ENCODE results near the gene SIX5.

The SIX5 gene

DNA sequence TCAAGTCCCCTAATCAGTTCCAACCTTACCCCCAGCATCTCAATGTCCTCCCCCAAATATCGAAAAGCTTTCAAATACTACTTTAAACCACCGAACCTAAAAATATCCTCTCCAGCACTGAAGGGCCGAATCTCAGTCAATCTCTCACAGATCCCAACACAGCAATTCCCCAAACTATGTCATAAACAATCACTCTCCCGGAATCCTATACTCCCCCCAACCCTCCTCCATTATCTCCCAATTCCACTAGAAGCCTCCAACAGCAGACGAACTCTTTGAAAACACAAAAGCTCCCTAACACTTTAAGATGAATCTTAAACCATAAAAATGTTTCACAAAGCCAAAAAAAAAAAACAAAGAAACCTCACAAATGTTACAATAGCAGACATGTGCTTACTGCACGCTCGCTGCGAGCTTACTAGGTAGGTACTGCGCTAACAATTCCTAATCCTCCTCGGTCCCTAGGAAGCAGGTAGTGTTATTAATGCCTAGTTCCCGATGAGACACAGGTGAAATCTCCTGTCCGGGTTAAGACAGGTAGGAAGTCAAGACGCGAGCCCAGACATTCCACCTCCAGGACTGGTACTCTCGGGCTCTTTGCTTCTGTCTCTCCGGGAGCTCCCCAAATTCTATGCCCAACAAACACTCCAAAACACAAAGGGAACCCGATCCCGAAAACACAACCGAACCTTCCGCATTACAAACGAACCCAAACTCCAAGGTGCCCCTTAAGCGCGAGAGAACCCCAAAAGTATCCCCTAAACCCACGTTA is 52.5 kb downstream of the SIX5 start:
- no peak for DNase-seq
- Histone ChIP-seq H3K27ac (ENCODE audit: insufficient read depth, low read length, poor library complexity, severe bottlenecking) (peak overlapping the region; percentile 79), H3K4me1 (ENCODE audit: control insufficient read depth, insufficient read depth, low read length, poor library complexity, severe bottlenecking) (peaks cover 19% of the 10 kb centered on the region)

DNA sequence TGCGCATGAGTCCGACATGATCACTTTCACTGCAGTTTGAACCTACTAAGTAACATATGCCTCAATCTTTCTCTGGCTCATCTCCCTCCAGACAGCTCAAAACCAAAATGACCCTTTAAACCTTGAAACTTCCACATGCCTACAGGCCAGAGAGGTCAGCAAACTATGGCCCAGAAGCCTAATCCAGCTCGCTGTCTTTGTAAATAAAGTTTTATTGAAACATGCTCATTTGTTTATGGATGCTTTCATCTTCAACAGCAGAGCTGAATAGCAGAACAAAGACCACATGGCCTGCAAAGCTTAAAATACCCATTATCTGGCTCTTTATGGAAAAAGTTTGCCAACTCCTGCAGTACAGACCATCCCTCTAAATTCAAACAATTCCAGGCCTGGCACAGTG is 53.9 kb downstream of the SIX5 start:
- H3K27me3 ChIP-seq (replicated peaks; ENCODE audit: control insufficient read depth, insufficient read depth, low read length, poor library complexity, severe bottlenecking) = no peaks in the 10 kb centered on the region
- peaks cover 19% of the 10 kb centered on the region for H3K4me1 ChIP-seq (ENCODE audit: control insufficient read depth, insufficient read depth, low read length, poor library complexity, severe bottlenecking)
- no peaks in the 10 kb centered on the region for H3K9me3 ChIP-seq (ENCODE audit: control insufficient read depth, low read length)
- H3K4me3 ChIP-seq (ENCODE audit: insufficient read depth, low read depth, low read length, poor library complexity, severe bottlenecking) = no peak overlapping the region
- DNase-seq = no peak
- H3K27ac ChIP-seq (ENCODE audit: insufficient read depth, low read length, poor library complexity, severe bottlenecking) = no peak overlapping the region
- peaks cover 23% of the 10 kb centered on the region for H3K36me3 ChIP-seq (ENCODE audit: control insufficient read depth, insufficient read depth, low read length)

More for the DNA sequence above, 52.5 kb downstream of the SIX5 start:
- Histone ChIP-seq H3K9me3 (ENCODE audit: control insufficient read depth, low read length) (no peaks in the 10 kb centered on the region), H3K36me3 (ENCODE audit: control insufficient read depth, insufficient read depth, low read length) (peaks cover 17% of the 10 kb centered on the region), H3K4me3 (ENCODE audit: insufficient read depth, low read depth, low read length, poor library complexity, severe bottlenecking) (peak overlapping the region; percentile 83), H3K27me3 (replicated peaks; ENCODE audit: control insufficient read depth, insufficient read depth, low read length, poor library complexity, severe bottlenecking) (no peaks in the 10 kb centered on the region)
